ENCODE measurements around the gene BANP. TPM values are rescaled to one million over a fixed set of nuclear protein-coding genes. Genes with fewer than 3 reads are reported as not detected.

The BANP gene, protein sequence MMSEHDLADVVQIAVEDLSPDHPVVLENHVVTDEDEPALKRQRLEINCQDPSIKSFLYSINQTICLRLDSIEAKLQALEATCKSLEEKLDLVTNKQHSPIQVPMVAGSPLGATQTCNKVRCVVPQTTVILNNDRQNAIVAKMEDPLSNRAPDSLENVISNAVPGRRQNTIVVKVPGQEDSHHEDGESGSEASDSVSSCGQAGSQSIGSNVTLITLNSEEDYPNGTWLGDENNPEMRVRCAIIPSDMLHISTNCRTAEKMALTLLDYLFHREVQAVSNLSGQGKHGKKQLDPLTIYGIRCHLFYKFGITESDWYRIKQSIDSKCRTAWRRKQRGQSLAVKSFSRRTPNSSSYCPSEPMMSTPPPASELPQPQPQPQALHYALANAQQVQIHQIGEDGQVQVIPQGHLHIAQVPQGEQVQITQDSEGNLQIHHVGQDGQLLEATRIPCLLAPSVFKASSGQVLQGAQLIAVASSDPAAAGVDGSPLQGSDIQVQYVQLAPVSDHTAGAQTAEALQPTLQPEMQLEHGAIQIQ
- 10 to 100 TPM; 33.0 to 60.6 TPM for total RNA-seq

DNA sequence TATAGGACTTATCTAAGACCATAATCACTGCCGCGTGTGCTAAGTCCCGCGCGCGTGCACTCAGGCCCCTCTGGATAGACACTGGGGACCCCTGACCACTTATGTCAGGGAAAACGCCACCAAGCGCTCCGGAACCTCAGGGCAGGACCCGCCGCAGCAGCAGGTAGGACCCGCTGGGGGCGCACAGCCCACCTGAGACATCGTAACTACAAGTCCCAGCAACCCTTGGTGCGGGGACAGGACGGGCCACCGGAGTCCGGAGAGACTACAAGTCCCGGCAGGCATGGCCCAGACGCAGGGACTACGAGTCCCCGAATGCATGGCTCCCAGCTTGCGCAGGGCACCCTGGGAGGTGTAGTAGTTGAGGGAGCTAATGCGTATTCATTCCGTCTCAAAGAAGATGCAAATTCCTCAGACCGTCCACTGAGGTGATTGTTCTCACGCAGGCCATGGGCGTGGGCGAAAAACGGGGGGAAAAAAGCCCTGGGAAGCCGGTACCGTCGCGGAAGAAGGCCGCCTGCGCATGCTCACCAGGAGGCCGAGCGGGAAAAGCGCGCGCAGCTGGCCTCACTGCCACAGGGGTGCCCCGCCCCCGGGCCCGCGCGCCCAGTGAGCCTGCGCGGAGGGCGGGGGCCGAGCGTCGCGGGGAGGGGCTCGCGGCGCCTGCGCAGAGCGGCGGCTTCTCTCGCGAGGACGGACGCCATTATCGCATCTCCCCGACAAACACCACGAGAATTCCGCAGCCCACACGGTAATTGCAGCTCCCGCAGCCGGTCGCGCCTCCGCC lies at the start of gene BANP:
TSS of gene BANP (plus strand) at position 670 of the 787 bp plus-strand sequence. CDS start 23,682 bp downstream, outside the sequence.

DNA sequence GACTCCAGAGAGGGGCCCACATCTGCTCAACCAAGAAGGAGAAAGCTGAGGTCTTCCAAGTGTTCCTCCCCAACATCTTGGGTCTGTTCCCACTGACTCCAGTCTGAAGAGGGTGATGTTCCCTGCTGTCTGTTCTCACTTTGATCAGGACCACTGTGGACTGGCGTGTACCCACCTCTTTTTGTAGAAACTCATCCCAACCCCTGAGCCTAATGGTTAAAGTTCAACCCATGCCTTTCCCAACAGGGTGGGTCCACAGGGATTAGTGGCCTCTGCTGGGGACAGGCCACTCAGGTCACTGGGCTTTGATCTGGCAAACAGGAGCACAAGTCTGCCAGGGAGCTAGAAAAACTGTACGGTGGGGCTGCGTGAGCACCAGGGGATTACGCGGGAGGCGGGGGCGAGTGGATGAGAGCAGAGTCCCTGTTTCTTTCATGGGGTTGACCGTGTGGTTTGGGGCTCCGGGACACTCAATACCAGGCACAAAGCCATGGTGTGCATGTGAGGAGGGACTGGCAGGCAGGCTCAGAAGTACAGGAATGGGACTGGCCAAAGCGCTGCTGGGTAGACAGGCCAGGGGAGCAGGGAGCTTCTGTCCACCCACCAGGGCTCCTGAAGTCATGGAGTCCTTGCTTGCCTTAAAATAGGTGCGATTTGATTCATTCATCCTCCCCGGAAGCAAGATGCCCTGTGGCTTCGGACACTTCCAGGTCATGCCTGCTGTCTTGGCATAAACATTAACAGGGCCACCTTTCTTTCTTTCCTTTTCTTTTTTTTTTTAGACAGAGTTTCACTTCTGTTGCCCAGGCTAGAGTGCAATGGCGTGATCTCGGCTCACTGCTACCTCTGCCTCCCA lies 14.6 kb upstream of the BANP start, which contains the start of gene CA5A:
TSS of gene CA5A (minus strand) at position 155 of the 856 bp plus-strand sequence. CDS start at position 76, 79 bp downstream.

Small RNA genes within 50 kb of the gene (small RNA-seq; reads per million reads assigned to genes)
- gene AC127455.1: 0 reads per million in 2 donors

Other genes with a start within 250 kb of the BANP start
- 10 to 100 TPM; 18.2 to 22.3 TPM for gene KLHDC4, start 185.4 kb upstream of the BANP start, total RNA-seq
- gene SLC7A5, start 81.9 kb upstream of the BANP start, total RNA-seq: 100 to 1,000 TPM; 319 to 397 TPM
- gene CA5A, start 14.9 kb upstream of the BANP start, total RNA-seq: not detected